K562 (cell line): ENCODE data around the gene COX14. TPM values are rescaled to one million over a fixed set of nuclear protein-coding genes. Genes with fewer than 3 reads are reported as not detected.

Source experiments
- CC2D1A ChIP-seq: fragments of 450-650 bp; IDR thresholded peaks from 2 replicates; pipeline ENCODE4 v1.6.1; 2017; ENCODE audit warnings: mild to moderate bottlenecking
- FOXA3 ChIP-seq, 2 experiments: fragments of 450-650 bp in 1 of 2; sonication (generic) in 1 of 2; formaldehyde crosslinking; IDR thresholded peaks in 1 of 2; conservative IDR thresholded peaks in 1 of 2; 2 replicates each; pipeline versions ENCODE4 v1.4.0 to v1.8.0; 2020 to 2022; ENCODE audit warnings: mild to moderate bottlenecking in 2 of 2, missing genetic modification reagents in 1 of 2
- HNRNPK ChIP-seq: fragments of 200-400 bp; formaldehyde crosslinking; IDR thresholded peaks from one replicate; pipeline ENCODE4 v1.6.1; 2018; ENCODE audit warnings: mild to moderate bottlenecking, low read depth, low read length; ENCODE audit not compliant: poor library complexity, severe bottlenecking
- KDM1A ChIP-seq, 2 experiments: fragments of 450-650 bp; IDR thresholded peaks; 2 replicates each; pipeline ENCODE4 v1.6.1; 2016; ENCODE audit warnings: mild to moderate bottlenecking in 2 of 2
- KDM2B ChIP-seq: fragments of 250-450 bp; sonication (Bioruptor Pico); IDR thresholded peaks from 2 replicates; pipeline ENCODE4 v1.8.0; 2021; ENCODE audit warnings: mild to moderate bottlenecking, moderate library complexity
- NFE2 ChIP-seq: IDR thresholded peaks from 2 replicates; pipeline ENCODE4 v1.6.1; 2014; ENCODE audit warnings: antibody characterized with exemption, low read depth
- NR2C1 ChIP-seq, 2 experiments: fragments of 450-650 bp; IDR thresholded peaks; 2 replicates each; pipeline ENCODE4 v1.6.1; 2017; ENCODE audit warnings: mild to moderate bottlenecking in 2 of 2, antibody characterized with exemption in 1 of 2, inconsistent platforms in 1 of 2, missing compliant biosample characterization in 1 of 2, missing genetic modification characterization in 1 of 2
- PHTF2 ChIP-seq: fragments of 250-450 bp; sonication (Bioruptor Pico); IDR thresholded peaks from 2 replicates; pipeline ENCODE4 v1.5.0; 2021; ENCODE audit warnings: mild to moderate bottlenecking
- RBM15 ChIP-seq: fragments of 200-400 bp; formaldehyde crosslinking; IDR thresholded peaks from 2 replicates; pipeline ENCODE4 v1.6.1; 2018; ENCODE audit warnings: mild to moderate bottlenecking, low read length, moderate library complexity; ENCODE audit not compliant: insufficient read depth
- RBM17 ChIP-seq: fragments of 200-400 bp; formaldehyde crosslinking; IDR thresholded peaks from 2 replicates; pipeline ENCODE4 v1.6.1; 2017; ENCODE audit warnings: low read depth, mild to moderate bottlenecking, low read length, borderline replicate concordance
- RFX7 ChIP-seq: fragments of 250-450 bp; sonication (Bioruptor Pico); IDR thresholded peaks from 2 replicates; pipeline ENCODE4 v1.5.1; 2021; ENCODE audit warnings: mild to moderate bottlenecking
- SMAD1 ChIP-seq: fragments of 150-350 bp; IDR thresholded peaks from 2 replicates; pipeline ENCODE4 v1.6.1; 2014; ENCODE audit warnings: low read length, low read depth; ENCODE audit not compliant: partially characterized antibody
- SPI1 ChIP-seq: IDR thresholded peaks from 2 replicates; pipeline ENCODE4 v1.6.1; 2011; ENCODE audit warnings: low read depth, low read length, control low read depth, borderline replicate concordance
- SRSF1 ChIP-seq: fragments of 200-400 bp; formaldehyde crosslinking; IDR thresholded peaks from 2 replicates; pipeline ENCODE4 v1.6.1; 2017; ENCODE audit warnings: mild to moderate bottlenecking, low read depth, low read length, moderate library complexity
- TAF9B ChIP-seq: fragments of 450-650 bp; IDR thresholded peaks from 2 replicates; pipeline ENCODE4 v1.6.1; 2018; ENCODE audit warnings: mild to moderate bottlenecking; ENCODE audit not compliant: partially characterized antibody
- TSC22D4 ChIP-seq: fragments of 450-650 bp; IDR thresholded peaks from 2 replicates; pipeline ENCODE4 v1.6.1; 2016; ENCODE audit warnings: missing genetic modification characterization, missing biosample characterization, control low read depth
- ZEB2 ChIP-seq: fragments of 450-650 bp; IDR thresholded peaks from 2 replicates; pipeline ENCODE4 v1.6.1; 2016
- ZNF133 ChIP-seq: fragments of 250-450 bp; sonication (Bioruptor Pico); IDR thresholded peaks from 2 replicates; pipeline ENCODE4 v1.4.0; 2020; ENCODE audit warnings: mild to moderate bottlenecking
- ZNF197 ChIP-seq: fragments of 200-800 bp; sonication (Bioruptor generic); IDR thresholded peaks from 2 replicates; pipeline ENCODE4 v1.6.1; 2016; ENCODE audit warnings: low read depth, missing genetic modification characterization, missing compliant biosample characterization
- polyA plus RNA-seq, 8 experiments: library from polyadenylated mRNA; depleted of rRNA in 4 of 8; stranded (reverse) in 5 of 8; unstranded in 3 of 8; fragments of >200 nt; fragmentation: Nextera tagmentation in 2 of 8; fragmentation: Illumina TruSeq in 1 of 8; extraction: Ambion mirVana in 2 of 8; extraction: Trizol in 1 of 8; gene quantifications; 2 replicates each; pipeline versions ENCODE4 v1.2.1 to v1.2.3, GENCODE V29; 2011 to 2014; ENCODE audit warnings: inconsistent platforms in 1 of 8, missing spikeins in 1 of 8
- total RNA-seq, 7 experiments: library from RNA; depleted of rRNA in 6 of 7; stranded (reverse); fragments of >200 nt in 6 of 7; fragmentation: Illumina TruSeq in 2 of 7; extraction: Trizol in 2 of 7; gene quantifications; 2 replicates each; pipeline versions ENCODE4 v1.2.1 to v1.2.3, GENCODE V29; 2011 to 2021; ENCODE audit warnings: low replicate concordance in 1 of 7
- TF ChIP-seq, protein P1 (sequence below): sonication (generic); formaldehyde crosslinking; IDR thresholded peaks from 2 replicates; pipeline ENCODE4 v1.8.0; 2022; ENCODE audit warnings: mild to moderate bottlenecking, low read depth, missing genetic modification reagents
- TF ChIP-seq, protein P2 (sequence below): sonication (generic); formaldehyde crosslinking; IDR thresholded peaks from 2 replicates; pipeline ENCODE4 v1.8.0; 2022; ENCODE audit warnings: missing genetic modification reagents, mild to moderate bottlenecking, borderline replicate concordance
- TF ChIP-seq, protein P3 (sequence below), 2 experiments: fragments of 450-650 bp in 1 of 2; IDR thresholded peaks; 2 replicates each; pipeline ENCODE4 v1.6.1; 2011 to 2017; ENCODE audit warnings: low read depth in 2 of 2, antibody characterized with exemption in 1 of 2, borderline replicate concordance in 1 of 2, low read length in 1 of 2, mild to moderate bottlenecking in 1 of 2, mixed read lengths in 1 of 2; ENCODE audit not compliant: control insufficient read depth in 1 of 2

The COX14 gene
- total and polyA plus RNA-seq, 9 of the 15 experiments (the other 6 are each of a cell fraction or from before 2014, with no cell fraction given): 44.4 to 269 (median 53.4) TPM

DNA sequence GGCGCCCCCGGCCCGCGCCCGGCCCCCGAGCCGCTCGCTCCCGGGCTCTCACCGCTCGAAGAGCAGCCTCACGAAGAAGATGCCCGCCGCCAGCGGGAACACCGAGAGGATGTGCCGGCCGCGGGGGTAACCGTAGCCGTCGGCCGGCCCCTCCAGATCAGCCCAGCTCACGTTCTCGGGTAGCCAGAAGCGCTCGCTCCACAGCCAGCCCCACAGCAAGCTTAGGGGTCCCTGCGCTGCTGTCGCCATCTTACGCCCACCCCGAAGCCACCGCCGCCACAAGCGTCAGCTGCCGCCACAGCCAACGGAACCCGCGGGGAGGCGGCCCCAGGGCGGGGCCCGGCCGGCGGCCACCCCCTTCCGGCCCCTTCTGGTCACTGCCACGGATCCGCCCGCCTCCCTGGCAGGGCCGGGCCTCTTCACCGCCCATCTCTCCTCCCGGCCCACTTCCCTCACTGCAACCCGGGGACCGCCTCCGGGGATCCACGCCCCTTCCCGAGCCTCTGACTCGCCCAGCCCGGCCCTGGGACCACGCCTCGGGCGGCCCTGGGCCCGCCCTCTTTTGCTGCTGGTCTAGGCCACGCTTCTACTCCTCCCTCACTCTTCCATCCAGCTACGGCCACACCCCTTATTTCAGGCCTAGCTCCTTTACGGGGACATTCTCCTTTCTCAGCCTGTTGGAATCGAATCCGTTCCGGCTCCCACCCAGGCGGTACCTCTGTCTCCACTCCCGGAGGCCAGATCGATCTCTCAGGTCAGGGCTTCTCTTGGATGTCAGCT lies 55.2 kb downstream of the COX14 start, which contains the start of gene CERS5 (continued):
- TF ChIP-seq NR2C1 (IDR thresholded peaks at IDR 0.05) (no peak), NR2C1 (tag; IDR thresholded peaks at IDR 0.05) (no peak), NFE2 (no peak), HNRNPK (no peak), KDM2B (CRISPR knock-in tag) (no peak), ZNF133 (CRISPR knock-in tag) (no peak), SPI1 (peak; percentile 65; the same call in 1 of the 2 replicates), ZEB2 (no peak), TSC22D4 (tag) (no peak), TAF9B (no peak), FOXA3 (CRISPR knock-in tag; conservative IDR thresholded peaks at IDR 0.05 in 1 of 2, IDR thresholded peaks at IDR 0.05 in 1 of 2) (no peak), RBM17 (no peak), KDM1A (IDR thresholded peaks at IDR 0.05) (no peak), RBM15 (no peak), SMAD1 (no peak), ZNF197 (CRISPR knock-in tag) (no peak), PHTF2 (CRISPR knock-in tag) (no peak), SRSF1 (no peak), RFX7 (no peak), CC2D1A (no peak)
- TF ChIP-seq, protein P1, sequence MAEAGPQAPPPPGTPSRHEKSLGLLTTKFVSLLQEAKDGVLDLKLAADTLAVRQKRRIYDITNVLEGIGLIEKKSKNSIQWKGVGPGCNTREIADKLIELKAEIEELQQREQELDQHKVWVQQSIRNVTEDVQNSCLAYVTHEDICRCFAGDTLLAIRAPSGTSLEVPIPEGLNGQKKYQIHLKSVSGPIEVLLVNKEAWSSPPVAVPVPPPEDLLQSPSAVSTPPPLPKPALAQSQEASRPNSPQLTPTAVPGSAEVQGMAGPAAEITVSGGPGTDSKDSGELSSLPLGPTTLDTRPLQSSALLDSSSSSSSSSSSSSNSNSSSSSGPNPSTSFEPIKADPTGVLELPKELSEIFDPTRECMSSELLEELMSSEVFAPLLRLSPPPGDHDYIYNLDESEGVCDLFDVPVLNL (CRISPR knock-in tag): no peak
- TF ChIP-seq, protein P2, sequence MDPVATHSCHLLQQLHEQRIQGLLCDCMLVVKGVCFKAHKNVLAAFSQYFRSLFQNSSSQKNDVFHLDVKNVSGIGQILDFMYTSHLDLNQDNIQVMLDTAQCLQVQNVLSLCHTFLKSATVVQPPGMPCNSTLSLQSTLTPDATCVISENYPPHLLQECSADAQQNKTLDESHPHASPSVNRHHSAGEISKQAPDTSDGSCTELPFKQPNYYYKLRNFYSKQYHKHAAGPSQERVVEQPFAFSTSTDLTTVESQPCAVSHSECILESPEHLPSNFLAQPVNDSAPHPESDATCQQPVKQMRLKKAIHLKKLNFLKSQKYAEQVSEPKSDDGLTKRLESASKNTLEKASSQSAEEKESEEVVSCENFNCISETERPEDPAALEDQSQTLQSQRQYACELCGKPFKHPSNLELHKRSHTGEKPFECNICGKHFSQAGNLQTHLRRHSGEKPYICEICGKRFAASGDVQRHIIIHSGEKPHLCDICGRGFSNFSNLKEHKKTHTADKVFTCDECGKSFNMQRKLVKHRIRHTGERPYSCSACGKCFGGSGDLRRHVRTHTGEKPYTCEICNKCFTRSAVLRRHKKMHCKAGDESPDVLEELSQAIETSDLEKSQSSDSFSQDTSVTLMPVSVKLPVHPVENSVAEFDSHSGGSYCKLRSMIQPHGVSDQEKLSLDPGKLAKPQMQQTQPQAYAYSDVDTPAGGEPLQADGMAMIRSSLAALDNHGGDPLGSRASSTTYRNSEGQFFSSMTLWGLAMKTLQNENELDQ (CRISPR knock-in tag): no peak
- TF ChIP-seq, protein P3, sequence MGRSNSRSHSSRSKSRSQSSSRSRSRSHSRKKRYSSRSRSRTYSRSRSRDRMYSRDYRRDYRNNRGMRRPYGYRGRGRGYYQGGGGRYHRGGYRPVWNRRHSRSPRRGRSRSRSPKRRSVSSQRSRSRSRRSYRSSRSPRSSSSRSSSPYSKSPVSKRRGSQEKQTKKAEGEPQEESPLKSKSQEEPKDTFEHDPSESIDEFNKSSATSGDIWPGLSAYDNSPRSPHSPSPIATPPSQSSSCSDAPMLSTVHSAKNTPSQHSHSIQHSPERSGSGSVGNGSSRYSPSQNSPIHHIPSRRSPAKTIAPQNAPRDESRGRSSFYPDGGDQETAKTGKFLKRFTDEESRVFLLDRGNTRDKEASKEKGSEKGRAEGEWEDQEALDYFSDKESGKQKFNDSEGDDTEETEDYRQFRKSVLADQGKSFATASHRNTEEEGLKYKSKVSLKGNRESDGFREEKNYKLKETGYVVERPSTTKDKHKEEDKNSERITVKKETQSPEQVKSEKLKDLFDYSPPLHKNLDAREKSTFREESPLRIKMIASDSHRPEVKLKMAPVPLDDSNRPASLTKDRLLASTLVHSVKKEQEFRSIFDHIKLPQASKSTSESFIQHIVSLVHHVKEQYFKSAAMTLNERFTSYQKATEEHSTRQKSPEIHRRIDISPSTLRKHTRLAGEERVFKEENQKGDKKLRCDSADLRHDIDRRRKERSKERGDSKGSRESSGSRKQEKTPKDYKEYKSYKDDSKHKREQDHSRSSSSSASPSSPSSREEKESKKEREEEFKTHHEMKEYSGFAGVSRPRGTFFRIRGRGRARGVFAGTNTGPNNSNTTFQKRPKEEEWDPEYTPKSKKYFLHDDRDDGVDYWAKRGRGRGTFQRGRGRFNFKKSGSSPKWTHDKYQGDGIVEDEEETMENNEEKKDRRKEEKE (IDR thresholded peaks at IDR 0.05; ENCODE audit: borderline replicate concordance in 1 of 2, control insufficient read depth in 1 of 2, low read depth in 2 of 2, low read length in 1 of 2): no peak
